Astrocyte of the cerebellum (primary cell): Measurements from ENCODE around the gene CSKMT.
"Not testable (repeated sequence)": the region's sequence is repeated elsewhere in the genome, so short reads cannot be mapped to it uniquely, and the experiment has no call there.

Experiments used
- DNase-seq: peaks from one replicate; pipeline ENCODE4 v3.0.0-alpha.2; 2011; ENCODE audit warnings: low read depth
- H3K4me3 ChIP-seq: 2 replicates; pipeline ENCODE4 v1.5.1; 2011; ENCODE audit warnings: mild to moderate bottlenecking, low read depth, low read length, moderate library complexity
- CTCF ChIP-seq: IDR thresholded peaks from 2 replicates; pipeline ENCODE4 v1.5.1; 2012; ENCODE audit warnings: low read length, low read depth, moderate library complexity, mild to moderate bottlenecking; ENCODE audit errors: missing control alignments
- in situ Hi-C: cut with HindIII; loops from 2 replicates; pipeline ENCODE4 v1.10.0; 2017; ENCODE audit warnings: low sequenced_read_pairs

The CSKMT gene

GRCh38 chr11:62689421-62690183 is 24.5 kb downstream of the CSKMT start, which contains the start of gene LRRN4CL:
Gene LRRN4CL (minus strand): TSS chr11:62689530. CDS start chr11:62688508, 1,022 bp downstream.
- no peak within 1 kb of the TSS for H3K4me3 ChIP-seq
- in situ Hi-C loops, result no loop called here
- peak; percentile 73 for DNase-seq
- no peak for TF ChIP-seq CTCF

- H3K4me3 ChIP-seq, in situ Hi-C loops: not testable (repeated sequence)
- peak; percentile 11 for DNase-seq
Measured at GRCh38 chr11:62693624-62694023, 28.5 kb downstream of the CSKMT start.

GRCh38 chr11:62694455-62695167 is 29.5 kb downstream of the CSKMT start:
- peak; percentile 72 for DNase-seq
- H3K4me3 ChIP-seq, result no peak overlapping the region
- TF ChIP-seq CTCF, result peak; percentile 87
- in situ Hi-C loops, result no loop called here

GRCh38 chr11:62702246-62702645 is 37.1 kb downstream of the CSKMT start:
- no peak for DNase-seq
- H3K4me3 ChIP-seq, result no peak overlapping the region
- in situ Hi-C loops, result no loop called here
- TF ChIP-seq CTCF, result no peak

GRCh38 chr11:62703921-62704320 is 38.8 kb downstream of the CSKMT start:
- H3K4me3 ChIP-seq, DNase-seq, in situ Hi-C loops: not testable (repeated sequence)

GRCh38 chr11:62705413-62705812 is 40.3 kb downstream of the CSKMT start:
- DNase-seq, result no peak
- TF ChIP-seq CTCF, result no peak
- in situ Hi-C loops, result no loop called here
- H3K4me3 ChIP-seq, result peak overlapping the region; percentile 60

- no peak for TF ChIP-seq CTCF
Measured at GRCh38 chr11:62705880-62706849, 41.1 kb downstream of the CSKMT start.

More at GRCh38 chr11:62705880-62706849, 41.1 kb downstream of the CSKMT start:
- DNase-seq, result peak; percentile 84
- in situ Hi-C loops, result no loop called here
- peak overlapping the region; percentile 60 for H3K4me3 ChIP-seq
